GOT3 (cell line): ENCODE data around the gene AOC2.
"Not testable (repeated sequence)": the region's sequence is repeated elsewhere in the genome, so short reads cannot be mapped to it uniquely, and the experiment has no call there.

Experiments used
- DNase-seq: peaks from one replicate; lab custom pipeline; 2025; ENCODE audit warnings: mixed read lengths; lab: John Stamatoyannopoulos, UW

AOC2 gene

GRCh38 chr17:42881706-42882105 lies 37.3 kb downstream of the AOC2 start:
- not testable (repeated sequence) for DNase-seq

GRCh38 chr17:42882166-42882565 lies 37.8 kb downstream of the AOC2 start:
- no peak for DNase-seq

DNA sequence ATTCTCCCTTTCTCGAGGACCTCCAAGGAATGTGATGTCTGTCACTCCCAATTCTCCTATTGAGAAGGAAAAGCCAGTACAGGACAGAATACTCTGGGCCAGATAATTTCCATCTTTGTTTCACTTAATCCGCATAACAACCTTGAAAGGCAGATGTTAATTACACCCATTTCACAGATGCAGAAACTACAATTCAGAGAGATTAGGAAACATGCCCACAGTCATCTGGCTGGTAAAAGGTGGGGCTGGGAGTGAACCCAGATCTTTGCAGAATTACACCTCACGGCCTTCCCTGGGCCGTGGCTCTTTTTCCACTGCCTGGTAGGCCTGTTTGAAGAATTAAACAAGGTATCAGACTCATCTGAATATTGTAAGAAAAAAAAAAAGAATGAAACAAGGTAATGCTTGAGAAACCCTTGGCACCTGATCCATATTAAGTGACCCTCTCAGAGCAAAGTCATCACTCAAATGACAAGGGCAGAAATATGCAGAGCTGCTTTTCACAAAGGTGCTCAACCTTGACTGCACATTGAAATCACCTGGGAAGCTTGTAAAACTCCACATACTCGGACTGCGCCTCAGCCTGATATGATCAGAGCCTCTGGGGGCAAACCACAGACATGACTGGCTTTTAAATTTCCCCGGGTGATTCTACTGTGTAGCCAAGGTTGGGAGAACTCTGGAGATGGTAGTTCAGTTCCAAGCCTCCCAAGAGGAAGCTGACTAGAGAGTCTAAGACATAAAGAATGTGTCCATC lies 39.6 kb downstream of the AOC2 start:
- DNase-seq = no peak

DNA sequence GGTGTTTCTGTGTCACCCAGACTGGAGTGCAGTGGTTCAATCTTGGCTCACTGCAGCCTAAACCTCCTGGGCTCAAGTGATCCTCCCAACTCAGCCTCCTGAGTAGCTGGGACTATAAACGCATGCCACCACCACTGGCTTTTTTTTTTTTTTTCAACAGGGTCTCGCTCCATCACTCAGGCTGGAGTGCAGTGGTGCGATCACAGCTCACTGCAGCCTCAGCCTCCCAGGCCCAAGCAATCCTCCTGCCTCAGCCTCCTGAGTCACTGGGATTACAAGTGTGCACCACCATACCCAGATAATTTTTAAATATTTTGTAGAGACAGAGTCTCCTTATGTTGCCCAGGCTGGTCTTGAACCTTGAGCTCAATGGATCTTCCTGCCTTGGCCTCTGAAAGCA lies 41.4 kb downstream of the AOC2 start:
- not testable (repeated sequence) for DNase-seq

DNA sequence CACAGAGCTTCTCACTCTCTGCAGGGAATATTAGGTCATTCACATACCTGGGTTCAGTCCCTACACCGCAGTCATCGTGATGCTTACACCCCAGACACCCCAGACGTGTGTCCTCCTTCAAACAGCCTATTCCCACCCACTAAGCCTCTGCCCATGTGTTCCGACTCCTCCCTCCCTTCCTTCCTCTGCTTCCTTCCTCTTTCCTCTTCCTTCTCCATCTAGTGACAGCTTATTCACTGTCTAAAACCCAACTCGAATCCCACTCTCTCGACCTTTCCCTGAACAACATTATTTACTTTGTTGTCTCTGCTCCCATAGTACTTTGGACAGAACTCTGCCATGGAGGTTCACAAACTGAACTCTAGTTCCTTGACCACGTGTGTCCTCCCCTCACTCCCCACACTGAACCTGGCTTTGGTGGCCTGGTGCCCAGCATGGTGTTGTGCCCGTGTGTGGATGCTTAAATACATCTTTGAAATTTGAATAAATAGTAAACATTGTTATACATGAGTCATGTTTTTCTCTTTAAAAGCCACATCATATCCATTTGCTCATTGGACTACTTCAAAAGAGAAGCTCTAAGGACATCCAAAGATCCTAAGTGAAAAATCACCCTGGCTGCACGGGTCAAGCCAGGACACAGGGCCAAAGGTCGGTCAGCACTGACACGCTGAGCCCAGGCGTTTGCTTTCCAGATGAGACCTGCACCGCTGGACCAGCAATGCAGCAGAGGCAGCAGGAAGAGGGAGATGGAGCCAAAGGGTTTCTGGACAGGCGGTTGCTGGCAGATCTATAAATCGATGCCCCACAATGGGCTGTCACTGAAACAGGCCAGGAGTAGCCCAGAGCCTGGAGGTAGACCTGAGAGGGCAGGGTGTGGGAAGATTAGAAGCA lies 42.1 kb downstream of the AOC2 start:
- DNase-seq = no peak

- DNase-seq = no peak
Observed at GRCh38 chr17:42889809-42890208, 45.4 kb downstream of the AOC2 start.

DNA sequence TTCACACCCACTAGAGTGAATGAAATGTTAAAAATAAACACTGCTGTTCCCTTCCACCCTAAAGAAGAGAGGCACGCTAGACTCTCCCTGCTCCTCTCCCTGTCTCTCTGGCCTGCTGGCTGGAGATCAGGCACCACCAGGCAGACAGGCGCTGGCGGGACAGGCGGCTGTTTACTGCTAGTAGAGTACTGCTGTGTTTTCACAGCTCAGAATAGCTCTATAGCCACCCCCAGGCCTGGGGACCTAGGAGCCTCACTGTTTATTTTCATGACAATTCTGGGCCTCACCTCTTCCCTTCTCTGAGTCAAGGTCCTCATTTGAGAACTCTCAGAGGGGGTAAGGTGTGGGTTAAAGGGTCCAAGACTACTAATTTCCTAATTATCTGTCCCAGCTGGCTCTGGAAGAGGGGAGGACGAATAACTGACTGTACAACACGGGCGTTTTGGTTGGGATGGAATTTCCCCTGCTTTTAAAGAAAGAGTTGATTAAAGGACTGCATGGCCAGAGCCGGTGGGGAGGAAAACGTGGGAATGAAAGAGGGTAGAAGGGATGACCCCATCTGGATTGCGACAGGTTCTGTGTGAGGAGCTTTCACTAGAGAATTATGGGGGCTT lies 47.3 kb downstream of the AOC2 start:
- no peak for DNase-seq

DNA sequence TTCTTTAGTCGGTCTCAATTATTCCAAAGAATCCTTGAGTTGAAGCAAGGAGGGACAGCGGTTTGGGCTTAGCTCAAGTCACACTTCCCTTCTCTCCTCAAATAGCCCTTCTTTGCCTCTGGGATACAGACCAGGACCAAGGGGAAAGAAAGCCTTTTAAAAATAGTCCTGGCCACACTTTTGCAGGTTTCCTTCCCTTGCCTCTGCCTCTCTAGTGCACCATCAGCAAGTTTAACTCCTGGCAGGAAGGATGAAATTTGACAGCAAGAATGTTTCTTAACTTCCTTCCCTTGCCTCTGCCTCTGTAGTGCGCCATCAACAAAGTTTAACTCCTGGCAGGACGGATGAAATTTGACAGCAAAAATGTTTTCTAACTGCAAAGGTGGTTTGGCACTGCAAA lies 49.0 kb downstream of the AOC2 start:
- no peak for DNase-seq

GRCh38 chr17:42894283-42895184 lies 50.2 kb downstream of the AOC2 start:
- no peak for DNase-seq

DNA sequence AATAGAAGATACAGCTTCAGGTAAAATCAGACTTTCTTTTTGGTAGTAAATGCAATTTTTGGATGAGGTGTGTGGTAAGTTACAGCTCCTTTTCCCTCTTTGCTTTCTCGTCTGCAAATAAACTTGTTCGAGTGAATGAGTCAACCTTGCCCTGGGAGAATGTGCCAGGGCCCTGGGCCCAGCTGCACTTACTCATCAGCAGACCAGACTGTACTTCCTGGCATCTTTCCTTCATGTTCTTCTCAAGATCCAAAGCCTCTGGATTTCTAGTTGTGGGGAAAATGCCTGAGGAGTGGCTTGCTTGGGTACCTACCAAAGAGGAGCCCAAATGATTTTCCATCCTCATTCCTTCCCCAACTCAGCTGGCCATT lies 50.8 kb downstream of the AOC2 start:
- DNase-seq = no peak

GRCh38 chr17:42898147-42898811 lies 53.9 kb downstream of the AOC2 start:
- no peak for DNase-seq

DNA sequence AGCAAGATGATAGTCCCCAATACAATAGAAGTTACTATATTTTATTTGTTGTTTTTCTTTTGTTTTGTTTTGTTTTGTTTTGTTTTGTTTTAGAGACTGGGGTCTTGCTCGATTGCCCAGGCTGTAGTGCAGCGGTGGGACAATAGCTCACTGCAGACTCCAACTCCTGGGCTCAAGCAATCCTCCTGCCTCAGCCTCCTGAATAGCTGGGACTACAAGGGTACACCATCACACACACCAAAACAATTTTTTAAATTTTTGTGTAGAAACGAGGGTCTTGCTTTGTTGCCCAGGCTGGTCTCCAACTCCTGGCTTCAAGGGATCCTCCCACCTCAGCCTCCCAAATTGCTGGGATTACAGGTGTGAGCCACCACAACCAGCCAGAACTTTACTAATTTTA lies 55.6 kb downstream of the AOC2 start:
- DNase-seq = not testable (repeated sequence)
